ENCODE measurements around the gene HYLS1.

- TF ChIP-seq CTCF (IDR thresholded peaks at IDR 0.05 in 2 of 3, conservative IDR thresholded peaks at IDR 0.05 in 1 of 3; ENCODE audit: control insufficient read depth in 2 of 3, extremely low read depth in 1 of 3, insufficient read depth in 1 of 3, low read depth in 3 of 3, low read length in 3 of 3), result no peak
- TF ChIP-seq JUND (IDR thresholded peaks at IDR 0.05; ENCODE audit: low read depth, low read length), result no peak
- TF ChIP-seq KDM1A (IDR thresholded peaks at IDR 0.05; ENCODE audit: borderline replicate concordance), result no peak
- TF ChIP-seq CEBPZ (IDR thresholded peaks at IDR 0.05; ENCODE audit: low read depth, low read length), result no peak
- TF ChIP-seq POLR2A (IDR thresholded peaks at IDR 0.05; ENCODE audit: low read depth, low read length), result no peak
- TF ChIP-seq BCL3 (IDR thresholded peaks at IDR 0.05; ENCODE audit: borderline replicate concordance, insufficient read depth, low read depth, low read length, poor library complexity, severe bottlenecking), result no peak
- no peak for TF ChIP-seq TAF1 (IDR thresholded peaks at IDR 0.05; ENCODE audit: borderline replicate concordance, low read depth, low read length)
- TF ChIP-seq BACH1 (IDR thresholded peaks at IDR 0.05; ENCODE audit: borderline replicate concordance), result no peak
Observed at GRCh38 chr11:125883375-125883774, 4.1 kb upstream of the HYLS1 start.
